Stimulated activated CD8-positive, alpha-beta memory T cell treated with anti-CD3 and anti-CD28 coated beads, Interleukin-2, amount 100 ng/mL, for 1 hour (primary cell): ENCODE results near the gene FCN2.

Source experiments
- DNase-seq, 2 donors: peaks; one replicate each; pipeline ENCODE4 v3.0.0-alpha.2; 2020; ENCODE audit warnings: low read depth in 2 of 2

FCN2 gene

GRCh38 chr9:134880484-134881312 is at the start of gene FCN2:
Gene FCN2, plus strand, starts transcription at chr9:134880810. Its CDS starts 12 bp downstream, at chr9:134880822.
- DNase-seq = no peak

- DNase-seq = no peak
Measured at GRCh38 chr9:134830926-134831720, 49.5 kb upstream of the FCN2 start.

GRCh38 chr9:134832471-134832870 is 48.1 kb upstream of the FCN2 start:
- no peak for DNase-seq

- DNase-seq = no peak
Measured at GRCh38 chr9:134833294-134833880, 47.2 kb upstream of the FCN2 start.

GRCh38 chr9:134834217-134834956 is 46.2 kb upstream of the FCN2 start:
- no peak for DNase-seq

- no peak for DNase-seq
Measured at GRCh38 chr9:134834957-134835419, 45.6 kb upstream of the FCN2 start.

GRCh38 chr9:134835448-134835847 is 45.2 kb upstream of the FCN2 start:
- DNase-seq = no peak

GRCh38 chr9:134835987-134836386 is 44.6 kb upstream of the FCN2 start:
- no peak for DNase-seq

GRCh38 chr9:134836406-134836970 is 44.1 kb upstream of the FCN2 start:
- DNase-seq = no peak

GRCh38 chr9:134837529-134837928 is 43.1 kb upstream of the FCN2 start:
- no peak for DNase-seq

- DNase-seq = no peak
Measured at GRCh38 chr9:134838651-134839454, 41.8 kb upstream of the FCN2 start.

- DNase-seq = no peak
Measured at GRCh38 chr9:134839455-134840125, 41.0 kb upstream of the FCN2 start.

- DNase-seq = no peak
Measured at GRCh38 chr9:134840511-134840910, 40.1 kb upstream of the FCN2 start.

- DNase-seq = no peak
Measured at GRCh38 chr9:134841180-134841904, 39.3 kb upstream of the FCN2 start.

GRCh38 chr9:134842321-134842720 is 38.3 kb upstream of the FCN2 start:
- no peak for DNase-seq

GRCh38 chr9:134843740-134844139 is 36.9 kb upstream of the FCN2 start:
- no peak for DNase-seq

- no peak for DNase-seq
Measured at GRCh38 chr9:134844821-134845220, 35.8 kb upstream of the FCN2 start.

GRCh38 chr9:134846187-134846586 is 34.4 kb upstream of the FCN2 start:
- no peak for DNase-seq

- no peak for DNase-seq
Measured at GRCh38 chr9:134846699-134847098, 33.9 kb upstream of the FCN2 start.
